HG03045 (cell line): ENCODE results near the gene ADA.

ENCODE experiments used
- ATAC-seq: cut with Tn5 transposase; IDR thresholded peaks from one replicate; pipeline ENCODE4 v1.9.1; 2021; ENCODE audit warnings: mild to moderate bottlenecking, moderate library complexity; ENCODE audit not compliant: unreplicated experiment

The ADA gene

GRCh38 chr20:44625361-44625760, 26.1 kb downstream of the ADA start:
- ATAC-seq: no peak

- no peak for ATAC-seq
Observed at GRCh38 chr20:44624743-44625271, 26.7 kb downstream of the ADA start.

- ATAC-seq: no peak
Observed at GRCh38 chr20:44624152-44624551, 27.3 kb downstream of the ADA start.

- ATAC-seq: no peak
Observed at GRCh38 chr20:44622501-44623270, 28.8 kb downstream of the ADA start.

GRCh38 chr20:44621939-44622338, 29.6 kb downstream of the ADA start:
- ATAC-seq: no peak

GRCh38 chr20:44621325-44621724, 30.2 kb downstream of the ADA start:
- no peak for ATAC-seq

- no peak for ATAC-seq
Observed at GRCh38 chr20:44620030-44620429, 31.5 kb downstream of the ADA start.

GRCh38 chr20:44619294-44619693, 32.2 kb downstream of the ADA start:
- ATAC-seq: no peak

- no peak for ATAC-seq
Observed at GRCh38 chr20:44618318-44618731, 33.2 kb downstream of the ADA start.

- ATAC-seq: no peak
Observed at GRCh38 chr20:44616604-44616964, 34.9 kb downstream of the ADA start.

GRCh38 chr20:44615876-44616603, 35.5 kb downstream of the ADA start:
- ATAC-seq: no peak

- ATAC-seq: no peak
Observed at GRCh38 chr20:44615169-44615791, 36.2 kb downstream of the ADA start.

- no peak for ATAC-seq
Observed at GRCh38 chr20:44614525-44614924, 37.0 kb downstream of the ADA start.

GRCh38 chr20:44613575-44613974, 37.9 kb downstream of the ADA start:
- no peak for ATAC-seq

GRCh38 chr20:44610313-44610962, 41.1 kb downstream of the ADA start:
- no peak for ATAC-seq

GRCh38 chr20:44609516-44610312, 41.8 kb downstream of the ADA start:
- peak; percentile 81 for ATAC-seq

GRCh38 chr20:44609006-44609515, 42.4 kb downstream of the ADA start:
- ATAC-seq: no peak

GRCh38 chr20:44606725-44607441, 44.6 kb downstream of the ADA start:
- ATAC-seq: no peak

- no peak for ATAC-seq
Observed at GRCh38 chr20:44603327-44603726, 48.2 kb downstream of the ADA start.

- no peak for ATAC-seq
Observed at GRCh38 chr20:44601801-44602204, 49.7 kb downstream of the ADA start.
